Right lobe of liver (tissue), 6 donors: ENCODE results near the gene MYO7A. TPM values are rescaled to one million over a fixed set of nuclear protein-coding genes. Genes with fewer than 3 reads are reported as not detected.

Experiments used
- ATAC-seq, 4 donors: fragments of 200-7000 bp; cut with Tn5 transposase; one replicate each; pipeline ENCODE4 v1.9.1; 2020; ENCODE audit warnings: mild to moderate bottlenecking in 4 of 4, moderate library complexity in 4 of 4
- DNase-seq, 3 donors: peaks; one replicate each; pipeline ENCODE4 v3.0.0-alpha.2; 2020
- H3K27ac ChIP-seq, 3 donors: fragments of 200-600 bp; one replicate each; pipeline ENCODE4 v1.8.0; 2022
- H3K27me3 ChIP-seq, 2 donors: fragments of 200-600 bp; one replicate each; pipeline ENCODE4 v1.8.0; 2022
- H3K36me3 ChIP-seq, 4 donors: fragments of 200-600 bp; sonication (generic) in 1 of 4; one replicate each; pipeline versions ENCODE4 v1.5.1 to v1.8.0; 2017 to 2022; ENCODE audit warnings: control low read depth in 1 of 4
- H3K4me1 ChIP-seq, 4 donors: fragments of 200-600 bp; sonication (generic) in 1 of 4; one replicate each; pipeline versions ENCODE4 v1.5.1 to v1.8.0; 2017 to 2022; ENCODE audit warnings: control low read depth in 1 of 4
- H3K4me3 ChIP-seq, 3 donors: fragments of 200-600 bp; one replicate each; pipeline ENCODE4 v1.8.0; 2022
- H3K9me3 ChIP-seq, 4 donors: fragments of 200-600 bp; sonication (generic) in 1 of 4; one replicate each; pipeline versions ENCODE4 v1.5.1 to v1.8.0; 2017 to 2022; ENCODE audit warnings: control low read depth in 1 of 4
- POLR2A ChIP-seq: fragments of 450-650 bp; IDR thresholded peaks from one replicate; pipeline ENCODE4 v1.6.1; 2017; ENCODE audit warnings: antibody characterized with exemption, mild to moderate bottlenecking
- WGBS: methylation state at CpG from one replicate; pipeline ENCODE4 v1.1.6; 2018; ENCODE audit warnings: low coverage, low lambda C conversion rate; ENCODE audit not compliant: insufficient coverage; ENCODE audit errors: missing lambda C conversion rate; 5-methylcytosine and 5-hydroxymethylcytosine counted together
- intact Hi-C, 2 donors: fragments of 100-400 bp; cut with DNase I; formaldehyde crosslinking; loops; one replicate each; pipeline versions ENCODE4 v1.11.2 to v1.14.1; 2022
- total RNA-seq, 6 experiments: library from RNA; depleted of rRNA in 2 of 6; stranded (reverse); fragments of >200 nt in 2 of 6; fragmentation: NEBNext Ultra II Directional in 3 of 6; extraction: Animal tissue kit (Norgen Biotek cat#: 25700) in 3 of 6; gene quantifications; one replicate each; pipeline versions ENCODE4 v1.1.0 to v1.2.4, GENCODE V29; 2016 to 2023
- TF ChIP-seq, protein P1 (sequence below), 4 donors: fragments of 200-600 bp in 3 of 4; fragments of 450-650 bp in 1 of 4; IDR thresholded peaks; one replicate each; pipeline versions ENCODE4 v1.5.1 to v1.8.0; 2016 to 2022; ENCODE audit warnings: antibody characterized with exemption in 4 of 4, mild to moderate bottlenecking in 2 of 4
- donor health status: DM: no; HTN: yes; CAD: no.
- donor health status: DM: no; HTN: no; CAD: no.
- donor health status: DM: no; HTN: no; CAD: no.
- donor health status: DM: no; HTN: yes; CAD: no.
- donor health status: DM: no; HTN: yes; CAD: no.

MYO7A gene
- total RNA-seq, 6 experiments from 2014 or later, result 23.6 to 39.6 (median 32.0) TPM

DNA sequence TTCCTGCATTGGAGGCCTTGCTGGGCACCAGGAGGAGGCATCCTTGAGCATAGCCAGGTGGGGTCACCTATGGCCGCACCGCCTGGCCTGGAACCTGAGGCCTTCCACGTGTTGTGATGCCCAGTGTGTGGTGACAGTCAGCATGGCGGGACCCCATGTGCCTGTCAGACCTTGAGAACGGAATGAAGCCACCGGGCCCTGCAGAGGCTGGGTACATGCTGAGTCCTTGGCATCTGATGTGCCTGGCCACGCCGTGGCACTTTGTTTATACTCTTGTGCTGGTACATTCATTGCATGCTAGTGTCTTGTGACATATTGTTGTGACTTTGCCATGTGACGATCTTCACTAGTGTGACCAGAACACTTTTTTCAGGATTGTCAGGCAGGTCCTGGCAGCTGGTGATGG, 8.5 kb upstream of the MYO7A start:
- ATAC-seq (no peak), DNase-seq (peak in 1 of 3 donors; percentile 39)
- no CpG with 5 or more reads among the region's 9 CpGs for WGBS
- H3K4me1 ChIP-seq, result no peaks in the 10 kb centered on the region
- no peak overlapping the region for H3K4me3 ChIP-seq
- TF ChIP-seq, protein P1, sequence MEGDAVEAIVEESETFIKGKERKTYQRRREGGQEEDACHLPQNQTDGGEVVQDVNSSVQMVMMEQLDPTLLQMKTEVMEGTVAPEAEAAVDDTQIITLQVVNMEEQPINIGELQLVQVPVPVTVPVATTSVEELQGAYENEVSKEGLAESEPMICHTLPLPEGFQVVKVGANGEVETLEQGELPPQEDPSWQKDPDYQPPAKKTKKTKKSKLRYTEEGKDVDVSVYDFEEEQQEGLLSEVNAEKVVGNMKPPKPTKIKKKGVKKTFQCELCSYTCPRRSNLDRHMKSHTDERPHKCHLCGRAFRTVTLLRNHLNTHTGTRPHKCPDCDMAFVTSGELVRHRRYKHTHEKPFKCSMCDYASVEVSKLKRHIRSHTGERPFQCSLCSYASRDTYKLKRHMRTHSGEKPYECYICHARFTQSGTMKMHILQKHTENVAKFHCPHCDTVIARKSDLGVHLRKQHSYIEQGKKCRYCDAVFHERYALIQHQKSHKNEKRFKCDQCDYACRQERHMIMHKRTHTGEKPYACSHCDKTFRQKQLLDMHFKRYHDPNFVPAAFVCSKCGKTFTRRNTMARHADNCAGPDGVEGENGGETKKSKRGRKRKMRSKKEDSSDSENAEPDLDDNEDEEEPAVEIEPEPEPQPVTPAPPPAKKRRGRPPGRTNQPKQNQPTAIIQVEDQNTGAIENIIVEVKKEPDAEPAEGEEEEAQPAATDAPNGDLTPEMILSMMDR (IDR thresholded peaks at IDR 0.05), result no peak
- TF ChIP-seq POLR2A, result no peak
- no peaks in the 10 kb centered on the region for H3K9me3 ChIP-seq
- no peaks in the 10 kb centered on the region for H3K27me3 ChIP-seq
- intact Hi-C loops, result loop anchor here in 1 of 2 donors (10.0 kb wide), 1 partner anchor 75 kb away; no protein-coding TSS in a partner anchor
- H3K36me3 ChIP-seq, result peaks cover 0 to 79% (median 14%) of the 10 kb centered on the region in 4 donors
- H3K27ac ChIP-seq, result no peak overlapping the region

DNA sequence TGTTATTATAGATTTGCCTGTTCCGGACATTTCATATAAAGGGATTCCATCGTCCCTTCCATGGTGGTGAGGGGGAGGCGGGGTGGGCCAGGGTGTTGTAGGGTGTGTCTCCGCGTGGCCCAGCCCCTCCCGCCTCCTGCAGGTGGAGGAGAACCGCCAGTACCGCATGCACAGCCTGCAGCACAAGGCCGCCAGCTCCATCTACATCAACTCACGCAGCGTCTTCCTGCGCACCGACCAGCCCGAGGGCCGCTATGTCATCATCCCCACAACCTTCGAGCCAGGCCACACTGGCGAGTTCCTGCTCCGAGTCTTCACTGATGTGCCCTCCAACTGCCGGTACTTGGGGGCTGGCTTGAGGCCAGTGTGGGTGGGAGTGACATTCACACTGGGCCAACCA, 7.5 kb upstream of the MYO7A start:
- peaks cover 0 to 72% (median 12%) of the 10 kb centered on the region in 4 donors for H3K36me3 ChIP-seq

DNA sequence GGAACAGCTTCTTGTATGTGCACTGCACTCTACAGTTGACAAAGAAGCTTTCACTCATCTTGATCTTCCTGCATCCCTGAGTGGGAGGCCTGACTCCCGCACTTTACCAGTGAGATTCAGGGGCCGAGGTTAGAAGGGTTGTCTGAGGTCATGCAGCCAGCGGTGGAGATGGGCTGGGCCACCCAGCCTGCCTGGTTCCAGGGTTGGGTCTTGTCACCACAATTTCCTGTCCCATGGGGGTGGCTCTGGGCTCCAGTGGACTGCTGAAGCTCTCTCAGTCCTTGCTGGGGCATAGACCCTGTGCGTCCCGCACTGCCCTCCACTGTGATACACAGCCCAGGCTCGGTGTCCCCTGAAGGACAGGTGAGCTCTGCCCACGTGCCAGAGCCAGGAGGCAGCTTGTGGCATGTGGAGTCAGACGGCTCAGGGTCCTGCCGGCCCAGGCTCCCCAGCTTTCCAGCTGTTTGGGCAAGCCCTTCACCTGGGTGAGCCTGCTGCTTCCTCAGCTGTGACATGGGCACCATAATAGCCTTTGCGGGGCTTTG, 6.9 kb upstream of the MYO7A start:
- intact Hi-C loops, result loop anchor here in 1 of 2 donors (10.0 kb wide), 1 partner anchor 434 kb away; no protein-coding TSS in a partner anchor
- Histone ChIP-seq H3K27me3 (no peaks in the 10 kb centered on the region), H3K4me1 (no peaks in the 10 kb centered on the region), H3K9me3 (no peaks in the 10 kb centered on the region), H3K27ac (no peak overlapping the region), H3K4me3 (no peak overlapping the region), H3K36me3 (peaks cover 0 to 66% (median 12%) of the 10 kb centered on the region in 4 donors)
- DNase-seq (peak in 1 of 3 donors; percentile 36), ATAC-seq (no peak)
- TF ChIP-seq, protein P1 (IDR thresholded peaks at IDR 0.05), result no peak
- no peak for TF ChIP-seq POLR2A
- no CpG with 5 or more reads among the region's 10 CpGs for WGBS

More for the DNA sequence above, 7.5 kb upstream of the MYO7A start:
- no peaks in the 10 kb centered on the region for H3K4me1 ChIP-seq
- 93% methylated on average over 2 of the region's 19 CpGs for WGBS
- no peaks in the 10 kb centered on the region for H3K27me3 ChIP-seq
- no peak overlapping the region for H3K4me3 ChIP-seq
- TF ChIP-seq POLR2A, result no peak
- TF ChIP-seq, protein P1 (IDR thresholded peaks at IDR 0.05), result no peak
- DNase-seq (peak in 1 of 3 donors; percentile 43), ATAC-seq (no peak)
- intact Hi-C loops, result loop anchor here in 1 of 2 donors (10.0 kb wide), 1 partner anchor 434 kb away; no protein-coding TSS in a partner anchor
- H3K27ac ChIP-seq, result no peak overlapping the region
- no peaks in the 10 kb centered on the region for H3K9me3 ChIP-seq

- Histone ChIP-seq H3K27ac (no peak overlapping the region), H3K9me3 (no peaks in the 10 kb centered on the region), H3K27me3 (no peaks in the 10 kb centered on the region), H3K4me1 (peaks cover 0 to 4% (median 2%) of the 10 kb centered on the region in 4 donors), H3K36me3 (peaks cover 0 to 64% (median 12%) of the 10 kb centered on the region in 4 donors), H3K4me3 (no peak overlapping the region)
- DNase-seq (peak in 1 of 3 donors; percentile 32), ATAC-seq (no peak)
- whole genome bisulfite sequencing, result 93% methylated on average over 3 of the region's 8 CpGs
- intact Hi-C loops, result loop anchor here in 1 of 2 donors (10.0 kb wide), 1 partner anchor 433 kb away; no protein-coding TSS in a partner anchor
- TF ChIP-seq, protein P1 (IDR thresholded peaks at IDR 0.05), result no peak
- TF ChIP-seq POLR2A, result no peak
Observed at GRCh38 chr11:77121876-77122575, 6.0 kb upstream of the MYO7A start.
